Measurements from ENCODE around the gene DLG2.

DNA sequence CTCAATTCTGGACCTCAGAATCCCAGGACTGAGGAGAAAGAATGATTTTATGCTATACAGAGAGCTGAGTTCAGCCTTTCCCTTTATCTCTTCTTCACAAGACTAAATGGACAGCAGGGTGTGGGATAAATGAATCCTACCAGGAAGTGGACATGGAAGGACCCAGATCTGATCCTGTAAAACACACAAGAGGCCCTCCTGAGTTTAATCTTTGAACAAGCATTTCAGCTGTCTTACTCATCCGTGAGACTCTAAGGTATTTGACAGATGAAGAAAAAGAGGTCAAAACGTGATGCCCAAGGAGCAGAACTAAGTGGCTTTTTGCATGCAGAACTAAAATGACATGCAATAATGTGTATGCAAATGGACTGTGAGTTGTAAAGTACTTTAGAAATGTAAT is 511.3 kb downstream of the DLG2 start:
- TF ChIP-seq USF2 (IDR thresholded peaks at IDR 0.05; ENCODE audit: low read length) = no peak
- no peak for TF ChIP-seq POLR2AphosphoS5 (IDR thresholded peaks at IDR 0.05; ENCODE audit: low read depth, low read length)
- TF ChIP-seq, protein P1, sequence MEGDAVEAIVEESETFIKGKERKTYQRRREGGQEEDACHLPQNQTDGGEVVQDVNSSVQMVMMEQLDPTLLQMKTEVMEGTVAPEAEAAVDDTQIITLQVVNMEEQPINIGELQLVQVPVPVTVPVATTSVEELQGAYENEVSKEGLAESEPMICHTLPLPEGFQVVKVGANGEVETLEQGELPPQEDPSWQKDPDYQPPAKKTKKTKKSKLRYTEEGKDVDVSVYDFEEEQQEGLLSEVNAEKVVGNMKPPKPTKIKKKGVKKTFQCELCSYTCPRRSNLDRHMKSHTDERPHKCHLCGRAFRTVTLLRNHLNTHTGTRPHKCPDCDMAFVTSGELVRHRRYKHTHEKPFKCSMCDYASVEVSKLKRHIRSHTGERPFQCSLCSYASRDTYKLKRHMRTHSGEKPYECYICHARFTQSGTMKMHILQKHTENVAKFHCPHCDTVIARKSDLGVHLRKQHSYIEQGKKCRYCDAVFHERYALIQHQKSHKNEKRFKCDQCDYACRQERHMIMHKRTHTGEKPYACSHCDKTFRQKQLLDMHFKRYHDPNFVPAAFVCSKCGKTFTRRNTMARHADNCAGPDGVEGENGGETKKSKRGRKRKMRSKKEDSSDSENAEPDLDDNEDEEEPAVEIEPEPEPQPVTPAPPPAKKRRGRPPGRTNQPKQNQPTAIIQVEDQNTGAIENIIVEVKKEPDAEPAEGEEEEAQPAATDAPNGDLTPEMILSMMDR (IDR thresholded peaks at IDR 0.05; ENCODE audit: control extremely low read depth in 1 of 3, insufficient read depth in 1 of 3, low read depth in 1 of 3, low read length in 3 of 3) = no peak
- no peak for TF ChIP-seq MAX (IDR thresholded peaks at IDR 0.05)
